ENCODE data around the gene PSMA2. TPM values are rescaled to one million over a fixed set of nuclear protein-coding genes. Genes with fewer than 3 reads are reported as not detected.
A peak's percentile ranks its signal among the peaks of the same experiment; 100 is the strongest.

Gene PSMA2
- total RNA-seq, 4 donors from 2014 or later, result 55.3 to 76.1 (median 68.9) TPM

DNA sequence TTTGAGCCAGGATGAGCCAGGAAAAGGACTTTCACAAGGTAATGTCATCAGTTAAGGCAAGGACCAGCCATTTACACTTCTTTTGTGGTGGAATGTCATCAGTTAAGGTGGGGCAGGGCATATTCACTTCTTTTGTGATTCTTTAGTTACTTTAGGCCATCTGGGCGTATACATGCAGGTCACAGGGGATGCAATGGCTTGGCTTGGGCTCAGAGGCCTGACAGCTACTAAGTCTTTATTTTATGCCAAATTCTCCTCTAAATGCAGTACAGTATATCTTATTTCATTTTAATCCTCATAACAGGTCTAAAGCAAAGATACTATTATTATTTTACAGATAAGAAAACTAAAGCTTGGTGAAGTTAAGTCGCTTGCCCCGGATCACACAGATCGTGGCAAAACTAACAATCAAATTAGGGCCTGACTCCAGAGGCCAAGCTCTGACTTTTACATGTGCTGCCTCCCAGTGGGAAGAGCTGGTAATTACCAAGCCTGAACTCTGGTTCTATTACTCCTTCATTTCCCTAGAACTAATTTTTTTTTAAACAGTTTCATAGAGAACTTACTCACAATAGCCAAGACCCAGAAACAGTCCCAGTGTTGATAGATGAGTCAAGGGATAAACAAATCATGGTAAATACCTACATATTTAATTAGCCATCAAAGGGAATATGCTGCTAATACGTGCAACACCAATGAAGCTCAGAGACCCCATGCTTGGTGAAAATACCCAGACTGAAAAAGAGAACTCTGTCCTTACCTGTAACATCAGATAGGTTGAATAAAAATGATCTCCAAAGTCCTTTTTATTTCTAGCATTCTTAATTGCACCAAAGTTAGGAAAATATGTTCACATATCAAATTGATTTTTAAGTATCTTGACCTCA lies 55.5 kb downstream of the PSMA2 start:
- ATAC-seq (ENCODE audit: low FRiP score) (peak; percentile 91), DNase-seq (ENCODE audit: low spot score) (no peak)
- TF ChIP-seq, protein P1, sequence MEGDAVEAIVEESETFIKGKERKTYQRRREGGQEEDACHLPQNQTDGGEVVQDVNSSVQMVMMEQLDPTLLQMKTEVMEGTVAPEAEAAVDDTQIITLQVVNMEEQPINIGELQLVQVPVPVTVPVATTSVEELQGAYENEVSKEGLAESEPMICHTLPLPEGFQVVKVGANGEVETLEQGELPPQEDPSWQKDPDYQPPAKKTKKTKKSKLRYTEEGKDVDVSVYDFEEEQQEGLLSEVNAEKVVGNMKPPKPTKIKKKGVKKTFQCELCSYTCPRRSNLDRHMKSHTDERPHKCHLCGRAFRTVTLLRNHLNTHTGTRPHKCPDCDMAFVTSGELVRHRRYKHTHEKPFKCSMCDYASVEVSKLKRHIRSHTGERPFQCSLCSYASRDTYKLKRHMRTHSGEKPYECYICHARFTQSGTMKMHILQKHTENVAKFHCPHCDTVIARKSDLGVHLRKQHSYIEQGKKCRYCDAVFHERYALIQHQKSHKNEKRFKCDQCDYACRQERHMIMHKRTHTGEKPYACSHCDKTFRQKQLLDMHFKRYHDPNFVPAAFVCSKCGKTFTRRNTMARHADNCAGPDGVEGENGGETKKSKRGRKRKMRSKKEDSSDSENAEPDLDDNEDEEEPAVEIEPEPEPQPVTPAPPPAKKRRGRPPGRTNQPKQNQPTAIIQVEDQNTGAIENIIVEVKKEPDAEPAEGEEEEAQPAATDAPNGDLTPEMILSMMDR (IDR thresholded peaks at IDR 0.05), result peak in 2 of 3 donors; percentile 16 to 65

DNA sequence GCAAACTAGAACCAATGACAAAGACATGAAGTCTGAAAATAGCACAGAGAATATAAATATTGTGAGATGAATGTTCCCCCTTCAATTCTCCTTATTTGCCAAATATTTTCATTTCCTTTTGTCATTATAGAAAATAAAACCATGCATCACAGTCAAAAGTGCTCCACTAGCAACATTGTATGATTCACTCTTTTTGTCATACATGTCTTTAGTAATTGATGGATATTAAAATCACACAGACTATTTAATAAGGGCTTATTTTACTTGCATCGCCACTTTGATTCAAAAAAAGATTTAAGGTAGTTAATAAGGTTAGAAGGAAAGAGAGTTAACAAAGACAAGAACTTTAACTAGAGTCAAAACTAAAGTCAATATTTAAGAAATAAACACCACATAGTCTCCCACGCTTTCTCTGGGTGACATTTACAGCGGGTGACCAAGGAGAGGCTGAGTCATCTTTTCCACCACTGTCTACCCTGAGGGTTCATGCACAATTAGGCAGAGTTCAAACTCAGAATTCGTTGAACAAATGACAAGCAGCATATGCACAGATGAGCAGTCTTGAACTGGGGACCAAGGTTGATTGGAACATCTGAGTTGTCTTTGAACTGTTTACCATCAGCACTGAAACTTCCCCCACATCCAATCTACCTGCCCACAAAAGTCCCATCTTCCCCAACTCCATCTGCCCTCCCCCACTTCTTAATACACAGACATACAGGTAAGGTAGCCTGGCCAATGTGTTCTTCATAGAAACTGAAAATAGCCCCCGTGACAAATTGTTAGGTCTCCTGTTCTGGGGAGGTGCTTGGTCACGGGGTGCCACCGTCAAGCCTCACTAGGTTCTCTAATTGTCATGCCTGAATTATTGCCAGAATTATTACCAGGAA lies 62.6 kb downstream of the PSMA2 start:
- ATAC-seq (ENCODE audit: low FRiP score) (no peak), DNase-seq (ENCODE audit: low spot score) (no peak)
- TF ChIP-seq, protein P1 (IDR thresholded peaks at IDR 0.05), result no peak

DNA sequence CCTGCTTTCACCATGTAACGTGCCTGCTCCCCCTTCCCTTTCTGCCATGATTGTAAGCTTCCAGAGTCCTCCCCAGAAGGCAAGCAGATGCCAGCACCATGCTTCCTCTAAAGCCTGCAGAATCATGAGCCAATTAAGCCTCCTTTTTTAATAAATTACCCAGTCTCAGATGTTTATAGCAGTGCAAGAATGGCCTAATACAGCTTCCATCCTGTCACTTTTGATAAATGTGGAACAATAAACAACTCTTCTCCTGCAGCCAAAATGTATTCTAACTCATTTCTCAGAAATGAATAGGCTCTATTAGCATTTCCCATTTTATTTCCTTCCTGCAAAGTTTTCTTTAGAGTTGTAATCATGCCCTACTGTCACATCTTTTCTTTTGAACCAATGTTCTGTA lies 63.5 kb downstream of the PSMA2 start:
- DNase-seq (ENCODE audit: low spot score), result no peak
- no peak for ATAC-seq (ENCODE audit: low FRiP score)
- TF ChIP-seq, protein P1 (IDR thresholded peaks at IDR 0.05), result no peak

Other genes with a start within 250 kb of the PSMA2 start
- gene C7orf25, start 20.1 kb downstream of the PSMA2 start, total RNA-seq, result 10 to 100 TPM in 2 of 4 donors, 1 to 10 TPM in 2; 4.2 to 13.7 (median 10.0) TPM
- 100 to 1,000 TPM in 1 of 4 donors, 10 to 100 TPM in 3; 57.6 to 131 (median 73.4) TPM for gene MRPL32, start 202 bp upstream of the PSMA2 start, total RNA-seq
- under 1 TPM; 0.09 to 0.32 (median 0.12) TPM for gene HECW1, start 180.5 kb upstream of the PSMA2 start, total RNA-seq

All from omental fat pad (tissue), 4 donors.